ENCODE measurements around the gene ORAI2.

ORAI2 gene

DNA sequence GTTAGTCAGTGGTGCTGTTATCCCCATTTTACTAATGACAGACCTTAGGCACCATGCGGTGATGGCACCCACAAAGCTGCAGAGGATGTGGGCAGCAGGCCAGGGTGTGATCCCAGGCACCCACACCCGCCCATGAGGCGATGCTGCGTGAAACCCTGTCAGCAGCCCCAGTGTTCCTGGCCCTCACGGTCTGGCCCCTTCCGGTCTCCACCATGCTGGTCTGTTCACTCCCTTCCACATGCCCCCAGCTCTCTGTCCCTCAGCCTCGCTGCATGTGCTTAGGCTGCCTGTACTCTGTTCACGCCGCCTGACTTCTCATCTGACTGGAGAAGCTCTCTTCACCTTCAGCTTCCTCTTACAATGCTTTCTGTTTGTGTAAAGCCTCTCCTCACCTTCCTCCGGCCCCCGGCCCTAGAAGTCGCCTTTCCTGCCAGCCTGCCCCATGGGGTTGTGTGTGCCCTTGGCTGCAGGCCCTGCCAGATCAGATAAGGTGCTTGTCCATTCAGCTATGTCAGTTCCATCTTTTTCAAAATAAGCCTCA lies 17.6 kb upstream of the ORAI2 start:
- DNase-seq (ENCODE audit: low spot score) = no peak

GRCh38 chr7:102416406-102416805 lies 17.0 kb upstream of the ORAI2 start:
- no peak for DNase-seq (ENCODE audit: low spot score)

DNA sequence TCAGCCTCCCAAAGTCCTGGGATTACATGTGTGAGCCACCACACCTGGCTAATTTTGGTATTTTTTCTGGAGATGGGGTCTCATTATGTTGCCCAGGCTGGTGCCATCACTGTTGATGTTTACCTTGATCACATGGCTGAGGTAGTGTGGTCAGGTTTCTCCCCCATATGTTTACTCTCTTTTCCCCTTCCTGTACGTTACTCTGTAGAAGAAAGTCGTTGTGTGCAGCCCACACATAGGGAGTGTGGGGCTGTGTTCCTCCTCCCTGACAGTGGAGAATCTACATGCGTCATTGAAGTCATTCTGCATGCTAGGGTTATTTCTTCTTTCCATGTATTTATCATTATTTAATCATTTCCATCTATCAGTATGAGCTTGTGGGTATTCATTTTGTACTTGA lies 16.3 kb upstream of the ORAI2 start:
- DNase-seq (ENCODE audit: low spot score) = no peak

GRCh38 chr7:102418592-102418991 lies 14.8 kb upstream of the ORAI2 start:
- DNase-seq (ENCODE audit: low spot score) = no peak

- no peak for DNase-seq (ENCODE audit: low spot score)
Measured at GRCh38 chr7:102421706-102422240, 11.6 kb upstream of the ORAI2 start.

DNA sequence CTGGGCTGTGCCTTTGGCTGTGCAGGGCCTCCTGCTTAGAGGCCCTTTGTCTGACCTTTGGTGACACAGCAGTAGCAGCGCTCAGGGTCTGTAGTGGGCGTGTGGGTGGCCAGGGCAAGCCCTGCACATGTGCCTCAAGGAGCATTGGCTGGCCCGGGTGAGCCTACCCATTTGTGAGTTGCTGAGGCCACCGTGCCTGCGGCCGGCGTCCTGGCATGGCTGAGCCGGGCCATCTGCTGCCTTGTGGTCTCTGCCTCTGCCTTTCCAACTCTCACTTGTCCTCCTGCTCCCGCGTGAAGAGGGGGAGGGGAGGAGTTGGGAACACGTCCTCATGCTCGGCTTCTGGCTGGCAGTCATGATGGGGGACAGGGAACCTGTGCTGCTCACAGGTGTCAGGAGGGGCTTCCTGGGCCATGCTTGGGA lies 9.2 kb upstream of the ORAI2 start:
- DNase-seq (ENCODE audit: low spot score) = no peak

DNA sequence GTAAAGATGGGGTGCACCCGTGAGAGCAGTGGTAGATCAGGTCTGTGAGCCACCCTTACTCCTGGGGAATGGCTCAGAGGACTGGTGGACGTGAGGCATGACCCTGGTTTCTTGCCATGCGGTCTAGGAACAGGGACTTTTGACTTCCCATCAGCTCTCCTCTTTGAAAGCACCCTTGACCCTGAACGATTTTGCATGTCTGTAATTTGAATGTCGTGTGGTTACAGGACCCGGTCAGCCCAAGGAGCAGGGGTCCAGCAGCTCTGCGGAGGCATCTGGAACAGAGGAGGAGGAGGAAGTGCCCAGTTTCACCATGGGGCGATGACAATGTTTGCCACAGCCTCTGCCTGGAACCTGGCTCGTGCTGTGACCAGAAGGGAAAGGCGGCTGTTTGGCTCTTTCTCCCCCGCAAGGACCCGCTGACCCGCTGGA lies 8.6 kb upstream of the ORAI2 start:
- no peak for DNase-seq (ENCODE audit: low spot score)

- no peak for DNase-seq (ENCODE audit: low spot score)
Measured at GRCh38 chr7:102425639-102426267, 7.6 kb upstream of the ORAI2 start.

- no peak for DNase-seq (ENCODE audit: low spot score)
Measured at GRCh38 chr7:102426268-102427018, 6.9 kb upstream of the ORAI2 start.

DNA sequence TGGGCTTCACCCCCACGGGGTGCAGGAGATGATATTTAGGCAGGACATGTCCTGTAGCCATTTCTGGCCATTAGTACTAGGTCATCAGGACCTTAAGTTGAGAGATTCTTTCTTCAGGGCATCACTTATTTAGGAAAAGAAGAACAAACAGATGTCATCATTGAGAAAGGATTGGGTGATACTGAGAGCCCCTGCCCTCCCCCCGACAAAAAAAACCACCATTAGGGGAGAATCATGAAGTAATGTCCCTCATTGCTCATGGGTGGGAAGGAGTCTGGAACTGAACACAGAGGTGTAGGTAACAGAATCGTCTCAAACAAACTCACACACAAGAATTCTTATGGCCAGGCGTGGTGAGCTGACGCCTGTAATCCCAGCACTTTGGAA lies 6.4 kb upstream of the ORAI2 start:
- no peak for DNase-seq (ENCODE audit: low spot score)

- DNase-seq (ENCODE audit: low spot score) = no peak
Measured at GRCh38 chr7:102429141-102429899, 4.1 kb upstream of the ORAI2 start.

- DNase-seq (ENCODE audit: low spot score) = peak; percentile 68
Measured at GRCh38 chr7:102431617-102432298, 1.6 kb upstream of the ORAI2 start.

DNA sequence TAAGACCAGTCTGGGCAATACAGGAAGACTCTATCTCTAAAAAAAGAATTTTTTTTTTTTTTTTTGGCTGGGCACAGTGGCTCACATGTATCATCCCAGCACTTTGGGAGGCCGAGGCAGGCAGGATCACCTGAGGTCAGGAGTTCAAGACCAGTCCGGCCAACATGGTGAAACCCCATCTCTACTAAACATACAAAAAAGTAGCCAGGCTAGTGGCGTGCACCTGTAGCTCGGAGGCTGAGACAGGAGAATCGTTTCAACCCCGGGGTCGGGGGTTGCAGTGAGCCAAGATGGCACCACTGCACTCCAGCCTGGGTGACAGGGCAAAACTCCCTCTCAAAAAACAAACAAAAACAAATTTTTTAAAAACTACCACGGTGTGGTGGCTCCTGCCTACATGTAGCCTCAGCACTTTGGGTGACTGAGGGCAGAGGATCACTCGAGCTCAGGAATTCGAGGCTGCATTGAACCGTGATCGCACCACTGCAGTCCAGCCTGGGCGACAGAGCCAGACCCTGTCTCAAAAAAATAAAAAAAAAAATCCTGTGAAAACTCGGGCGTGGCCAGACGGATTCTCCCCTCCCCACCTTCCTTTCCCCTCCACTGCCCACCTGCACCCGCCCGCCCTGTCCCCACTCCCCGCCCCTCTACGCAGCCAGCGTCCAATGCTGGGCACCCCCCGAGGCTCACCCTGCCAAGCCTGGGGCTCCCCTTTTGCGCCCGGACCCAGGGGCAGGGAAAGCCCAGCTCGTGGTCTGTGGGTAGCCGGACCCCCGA lies 745 bp upstream of the ORAI2 start:
- no peak for DNase-seq (ENCODE audit: low spot score)

DNA sequence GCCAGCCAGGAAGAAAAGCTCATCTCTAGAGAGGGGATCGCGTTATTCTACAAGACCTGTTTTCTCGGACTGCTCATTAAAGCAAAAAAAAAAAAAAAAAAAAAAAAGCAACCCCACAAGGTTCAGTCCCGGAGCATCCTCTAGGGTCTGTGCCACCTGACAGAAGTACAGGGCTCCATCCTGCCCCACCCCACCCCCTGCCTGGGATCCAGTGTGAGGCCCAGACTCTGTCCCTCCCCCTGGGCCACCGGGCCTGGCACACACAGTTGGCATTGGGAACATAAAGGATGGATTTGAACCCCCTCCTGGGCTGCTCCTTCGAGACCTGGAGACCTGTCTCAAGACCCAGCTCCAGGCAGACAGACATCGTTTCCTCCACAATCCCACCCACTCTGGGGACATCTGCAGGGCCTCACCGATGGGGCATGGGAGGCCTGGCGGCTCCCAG lies 688 bp downstream of the ORAI2 start:
- DNase-seq (ENCODE audit: low spot score) = no peak

DNA sequence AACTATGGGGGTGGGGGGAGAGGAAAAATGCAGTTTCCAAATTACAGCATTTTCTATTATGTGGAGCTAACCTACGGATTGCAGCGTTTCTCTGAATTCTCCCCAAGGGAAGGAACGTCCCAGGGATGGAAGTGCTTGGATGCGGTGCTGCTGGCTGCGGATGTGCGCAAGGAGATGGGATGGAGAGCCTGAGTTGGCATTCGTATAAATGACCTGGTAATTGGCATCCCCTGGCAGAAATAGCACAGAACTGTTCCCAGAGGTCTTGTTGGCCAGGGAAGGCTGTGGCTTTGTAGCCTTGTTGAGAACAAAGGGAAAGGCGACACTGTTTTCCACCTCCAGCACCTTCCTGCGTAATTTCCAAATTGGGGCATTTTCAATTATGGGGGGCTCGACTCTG lies 2.7 kb downstream of the ORAI2 start:
- DNase-seq (ENCODE audit: low spot score) = no peak

DNA sequence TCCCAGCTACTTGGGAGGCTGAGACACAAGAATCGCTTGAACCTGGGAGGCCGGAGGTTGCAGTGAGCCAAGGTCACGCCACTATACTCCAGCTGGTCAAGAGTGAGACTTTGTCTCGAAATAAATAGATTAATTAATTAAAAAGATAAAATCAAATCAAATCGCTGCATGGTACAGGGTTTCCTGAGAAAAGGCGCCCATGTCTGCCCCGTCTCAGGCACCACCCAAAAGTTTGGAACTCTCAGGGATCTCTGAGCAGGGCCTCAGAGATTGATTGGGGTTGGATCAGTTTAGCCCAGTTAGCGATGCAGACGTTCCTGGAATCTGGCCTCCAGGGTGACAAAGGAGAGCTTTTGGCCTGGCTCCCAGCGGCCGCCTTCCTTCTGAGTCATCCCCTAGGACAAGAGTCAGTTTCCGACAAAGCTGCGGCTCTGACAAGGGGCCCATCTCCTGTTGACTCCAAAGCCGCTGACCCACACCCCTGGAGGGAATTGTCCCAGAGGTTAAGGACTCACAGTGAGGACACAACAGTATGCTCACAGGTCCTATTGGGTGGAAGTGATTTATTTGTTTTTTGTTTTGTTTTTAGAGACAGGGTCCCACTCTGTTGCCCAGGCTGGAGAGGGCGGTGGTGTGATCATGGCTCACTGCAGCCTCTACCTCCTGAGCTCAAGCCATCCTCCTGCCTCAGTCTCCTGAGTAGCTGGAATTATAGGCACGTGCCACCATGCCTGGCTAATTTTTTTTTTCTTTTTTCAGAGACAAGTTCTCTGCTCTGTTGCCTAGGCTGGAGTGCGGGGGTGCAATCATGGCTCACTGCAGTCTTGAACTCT lies 6.8 kb downstream of the ORAI2 start:
- no peak for DNase-seq (ENCODE audit: low spot score)

DNA sequence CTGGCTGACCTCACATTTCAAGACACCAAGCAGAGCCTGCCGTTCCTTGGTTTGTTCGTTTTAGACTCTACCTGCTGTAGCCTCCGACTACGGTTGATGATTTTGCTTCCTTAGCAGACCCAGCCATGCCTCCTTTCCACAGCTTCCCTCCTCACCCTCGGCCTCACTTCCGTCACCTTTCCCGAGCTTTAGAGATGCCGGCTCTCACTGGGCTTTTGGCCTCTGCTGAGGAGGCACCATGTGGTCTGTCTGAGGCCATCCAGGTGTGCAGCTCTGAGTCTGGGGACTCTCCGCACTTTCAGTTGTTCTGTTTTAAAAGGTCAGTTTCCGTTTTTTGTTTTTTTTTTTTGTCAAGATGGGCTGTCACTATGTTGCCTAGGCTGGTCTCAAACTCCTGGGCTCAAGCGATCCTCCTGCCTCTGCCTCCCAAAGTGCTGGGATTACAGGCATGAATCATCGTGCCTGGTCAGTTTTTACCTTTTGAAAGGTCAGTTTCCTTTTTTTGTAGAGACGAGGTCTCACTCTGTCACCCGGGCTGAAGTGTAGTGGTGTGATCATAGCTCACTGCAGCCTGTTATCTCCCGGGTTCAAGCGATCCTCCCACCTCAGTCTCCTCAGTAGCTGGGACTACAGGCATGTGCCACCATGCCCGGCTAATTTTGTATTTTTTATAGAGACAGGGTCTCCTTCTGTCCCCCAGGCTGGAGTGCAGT lies 11.7 kb downstream of the ORAI2 start:
- no peak for DNase-seq (ENCODE audit: low spot score)

DNA sequence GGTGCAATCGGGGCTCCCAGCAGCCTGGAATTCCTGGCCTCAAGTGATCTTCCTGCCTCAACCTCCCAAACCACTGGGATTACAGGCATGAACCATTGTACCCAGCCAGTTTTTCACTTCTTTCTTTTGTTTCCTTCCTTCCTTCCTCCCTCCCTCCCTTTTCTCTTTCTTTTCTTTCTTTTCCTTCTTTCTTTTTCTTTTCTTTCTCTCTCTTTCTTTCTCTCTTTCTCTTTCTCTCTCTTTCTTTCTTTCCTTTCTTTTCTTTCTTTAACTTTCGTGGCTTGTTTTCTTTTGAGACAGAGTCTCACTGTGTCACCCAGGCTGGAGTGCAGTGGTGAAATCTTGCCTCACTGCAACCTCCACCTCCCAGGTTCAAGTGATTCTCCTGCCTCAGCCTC lies 12.3 kb downstream of the ORAI2 start:
- no peak for DNase-seq (ENCODE audit: low spot score)

DNA sequence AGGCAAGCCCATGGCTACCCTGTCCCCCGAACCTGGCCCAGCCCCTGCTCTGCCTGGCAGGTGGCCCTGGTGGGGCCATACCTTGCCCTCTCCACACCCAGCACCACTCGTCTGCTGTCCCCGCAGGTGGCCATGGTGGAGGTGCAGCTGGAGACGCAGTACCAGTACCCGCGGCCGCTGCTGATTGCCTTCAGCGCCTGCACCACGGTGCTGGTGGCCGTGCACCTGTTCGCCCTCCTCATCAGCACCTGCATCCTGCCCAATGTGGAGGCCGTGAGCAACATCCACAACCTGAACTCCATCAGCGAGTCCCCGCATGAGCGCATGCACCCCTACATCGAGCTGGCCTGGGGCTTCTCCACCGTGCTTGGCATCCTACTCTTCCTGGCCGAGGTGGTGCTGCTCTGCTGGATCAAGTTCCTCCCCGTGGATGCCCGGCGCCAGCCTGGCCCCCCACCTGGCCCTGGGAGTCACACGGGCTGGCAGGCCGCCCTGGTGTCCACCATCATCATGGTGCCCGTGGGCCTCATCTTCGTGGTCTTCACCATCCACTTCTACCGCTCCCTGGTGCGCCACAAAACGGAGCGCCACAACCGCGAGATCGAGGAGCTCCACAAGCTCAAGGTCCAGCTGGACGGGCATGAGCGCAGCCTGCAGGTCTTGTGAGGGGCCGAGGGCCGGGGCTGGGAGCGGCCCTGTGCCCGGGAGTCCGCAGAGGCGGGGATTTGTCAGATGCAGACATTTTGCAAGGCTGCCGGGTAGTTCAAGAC lies 13.2 kb downstream of the ORAI2 start:
- no peak for DNase-seq (ENCODE audit: low spot score)

Data from HuH-7 (cell line).